ENCODE measurements around the gene RAX2. TPM values are rescaled to one million over a fixed set of nuclear protein-coding genes. Genes with fewer than 3 reads are reported as not detected.

RAX2 gene
- total and polyA plus RNA-seq, 9 of the 15 experiments (the other 6 are each of a cell fraction or from before 2014, with no cell fraction given), result not detected

DNA sequence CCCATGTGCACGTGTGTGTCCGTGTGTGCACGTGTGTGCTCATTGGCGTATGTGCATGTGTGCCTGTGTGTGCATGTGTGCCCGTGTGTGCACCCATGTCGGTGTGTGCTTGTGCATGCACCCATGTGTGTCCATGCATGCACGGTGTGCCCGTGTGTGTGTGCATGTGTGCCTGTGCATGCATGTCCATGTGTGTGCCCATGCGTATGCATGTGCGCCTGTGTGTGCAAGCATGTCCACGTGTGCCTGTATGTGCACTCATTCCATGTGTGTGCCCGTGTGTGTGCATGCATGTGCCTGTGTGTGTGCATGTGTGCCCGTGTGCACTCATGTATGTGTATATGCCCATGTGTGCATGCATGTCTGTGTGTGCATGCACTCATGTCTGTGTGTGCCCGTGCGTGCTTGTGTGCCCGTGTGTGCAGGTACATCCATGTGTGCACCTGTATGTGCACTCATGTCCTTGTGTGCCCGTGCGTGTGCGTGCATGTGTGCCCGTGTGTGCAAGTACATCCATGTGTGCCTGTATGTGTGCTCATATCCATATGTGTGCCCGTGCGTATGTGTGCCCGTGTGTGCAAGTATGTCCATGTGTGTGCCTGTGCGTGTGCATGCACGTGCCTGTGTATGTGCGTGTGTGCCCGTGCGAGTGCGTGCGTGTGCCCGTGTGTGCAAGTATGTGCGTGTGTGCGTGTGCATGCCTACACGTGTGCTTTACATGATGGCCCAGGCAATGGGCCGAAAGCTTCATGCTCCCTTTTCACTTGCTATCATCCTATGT, 35.7 kb upstream of the RAX2 start:
- H2AFZ ChIP-seq (ENCODE audit: low read depth, low read length), result no peak overlapping the region
- TF ChIP-seq CBX3 (IDR thresholded peaks at IDR 0.05; ENCODE audit: borderline replicate concordance in 1 of 2, low read length in 2 of 2) (peak in 1 of 2 experiments; percentile 12; a peak in 1 of 3 replicates), ZFP36 (IDR thresholded peaks at IDR 0.05; ENCODE audit: low read depth, low read length, partially characterized antibody) (no peak), KDM1A (IDR thresholded peaks at IDR 0.05) (peak in 1 of 2 experiments; percentile 89; a peak in 1 of 4 replicates), ZC3H4 (CRISPR knock-in tag; IDR thresholded peaks at IDR 0.05; ENCODE audit: borderline replicate concordance) (0 out of 2 replicates have a peak, but pooled peaks have one; percentile 29)
- TF ChIP-seq, protein P1, sequence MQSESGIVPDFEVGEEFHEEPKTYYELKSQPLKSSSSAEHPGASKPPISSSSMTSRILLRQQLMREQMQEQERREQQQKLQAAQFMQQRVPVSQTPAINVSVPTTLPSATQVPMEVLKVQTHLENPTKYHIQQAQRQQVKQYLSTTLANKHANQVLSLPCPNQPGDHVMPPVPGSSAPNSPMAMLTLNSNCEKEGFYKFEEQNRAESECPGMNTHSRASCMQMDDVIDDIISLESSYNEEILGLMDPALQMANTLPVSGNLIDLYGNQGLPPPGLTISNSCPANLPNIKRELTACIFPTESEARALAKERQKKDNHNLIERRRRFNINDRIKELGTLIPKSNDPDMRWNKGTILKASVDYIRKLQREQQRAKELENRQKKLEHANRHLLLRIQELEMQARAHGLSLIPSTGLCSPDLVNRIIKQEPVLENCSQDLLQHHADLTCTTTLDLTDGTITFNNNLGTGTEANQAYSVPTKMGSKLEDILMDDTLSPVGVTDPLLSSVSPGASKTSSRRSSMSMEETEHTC (IDR thresholded peaks at IDR 0.05), result no peak
- POLR2A ChIA-PET, result interaction anchor here (0.6 kb wide), 1 partner anchor 58 kb away, joined by 4 read pairs; no protein-coding TSS in a partner anchor
- in situ Hi-C loops (cut with MboI) (no loop called here), intact Hi-C loops (cut with micrococcal nuclease) (no loop called here)
- 64% methylated on average over 35 of the region's 35 CpGs for WGBS (ENCODE audit: insufficient coverage, low coverage, missing lambda C conversion rate)
- H3K27ac ChIP-seq (ENCODE audit: extremely low read depth, low read depth, low read length), result no peak overlapping the region
- peaks cover 7% of the 10 kb centered on the region for H3K9me3 ChIP-seq (replicated peaks; ENCODE audit: control insufficient read depth, insufficient read depth, low read depth, low read length)
- no peak overlapping the region for H3K4me2 ChIP-seq (ENCODE audit: insufficient read depth, low read length)
- FAIRE-seq (no peak), ATAC-seq (no peak), DNase-seq (ENCODE audit: extremely low read depth in 1 of 4, low spot score in 3 of 4) (no peak)
- no peaks in the 10 kb centered on the region for H4K20me1 ChIP-seq (replicated peaks; ENCODE audit: control insufficient read depth, insufficient read depth, low read length)
- no peaks in the 10 kb centered on the region for H3K79me2 ChIP-seq (ENCODE audit: control insufficient read depth, insufficient read depth, low read length)
- CTCF ChIA-PET (ENCODE audit: low intra/inter-chr PET ratio), result no interaction called here
- no peaks in the 10 kb centered on the region for H3K9me1 ChIP-seq (ENCODE audit: control insufficient read depth, insufficient read depth, low read length)
- no peak overlapping the region for H3K9ac ChIP-seq (ENCODE audit: insufficient read depth in 1 of 2, low read depth in 2 of 2, low read length in 2 of 2)
- H3K36me3 ChIP-seq (ENCODE audit: control insufficient read depth, insufficient read depth, low read length), result no peaks in the 10 kb centered on the region
- H3K4me3 ChIP-seq, result no peak overlapping the region
- no TSS peak for BruUV-seq (replicated peaks)
- H3K27me3 ChIP-seq (ENCODE audit: control insufficient read depth in 2 of 2, insufficient read depth in 2 of 2, low read length in 2 of 2), result peaks cover 2 to 5% of the 10 kb centered on the region in 2 experiments; a peak in 1 of 5 replicates
- H3K4me1 ChIP-seq (replicated peaks in 1 of 2; ENCODE audit: control insufficient read depth in 2 of 2, insufficient read depth in 2 of 2, low read length in 2 of 2), result peaks cover 0 to 60% of the 10 kb centered on the region in 2 experiments; a peak in 4 of 5 replicates

Measured in K562 (cell line).